NCI-H1417 (cell line): ENCODE measurements around the gene HMGN3.

Source experiments
- DNase-seq, 3 experiments: peaks; one replicate each; lab custom pipeline; 2025; lab: John Stamatoyannopoulos, UW

Gene HMGN3

GRCh38 chr6:79184641-79185040 lies 49.8 kb downstream of the HMGN3 start:
- no peak for DNase-seq

GRCh38 chr6:79184086-79184485 lies 50.4 kb downstream of the HMGN3 start:
- DNase-seq = no peak

GRCh38 chr6:79180052-79180451 lies 54.4 kb downstream of the HMGN3 start:
- peak; percentile 42 to 90 (median 83) for DNase-seq

- DNase-seq = no peak
These were observed 61.1 kb downstream of the HMGN3 start for GRCh38 chr6:79173378-79173777.

- peak in 2 of 3 experiments; percentile 30 to 78 for DNase-seq
These were observed 63.5 kb downstream of the HMGN3 start for GRCh38 chr6:79170959-79171358.

GRCh38 chr6:79170431-79170830 lies 64.1 kb downstream of the HMGN3 start:
- no peak for DNase-seq

- DNase-seq = no peak
These were observed 65.8 kb downstream of the HMGN3 start for GRCh38 chr6:79168695-79168980.

- DNase-seq = no peak
These were observed 66.4 kb downstream of the HMGN3 start for GRCh38 chr6:79167931-79168694.

GRCh38 chr6:79159846-79160245 lies 74.6 kb downstream of the HMGN3 start:
- DNase-seq = no peak

GRCh38 chr6:79158856-79159516 lies 75.5 kb downstream of the HMGN3 start:
- no peak for DNase-seq

GRCh38 chr6:79157961-79158644 lies 76.4 kb downstream of the HMGN3 start:
- no peak for DNase-seq

- no peak for DNase-seq
These were observed 82.2 kb downstream of the HMGN3 start for GRCh38 chr6:79152269-79152737.
